Activated effector memory CD4-positive, alpha-beta T cell treated with anti-CD3 and anti-CD28 coated beads, Interleukin-2, amount 50 U/mL, for 16 hours (primary cell): ENCODE data around the gene GLYAT.
"Not testable (repeated sequence)": the region's sequence is repeated elsewhere in the genome, so short reads cannot be mapped to it uniquely, and the experiment has no call there.

Experiments used
- DNase-seq: peaks from one replicate; pipeline ENCODE4 v3.0.0-alpha.2; 2020

GLYAT gene

DNA sequence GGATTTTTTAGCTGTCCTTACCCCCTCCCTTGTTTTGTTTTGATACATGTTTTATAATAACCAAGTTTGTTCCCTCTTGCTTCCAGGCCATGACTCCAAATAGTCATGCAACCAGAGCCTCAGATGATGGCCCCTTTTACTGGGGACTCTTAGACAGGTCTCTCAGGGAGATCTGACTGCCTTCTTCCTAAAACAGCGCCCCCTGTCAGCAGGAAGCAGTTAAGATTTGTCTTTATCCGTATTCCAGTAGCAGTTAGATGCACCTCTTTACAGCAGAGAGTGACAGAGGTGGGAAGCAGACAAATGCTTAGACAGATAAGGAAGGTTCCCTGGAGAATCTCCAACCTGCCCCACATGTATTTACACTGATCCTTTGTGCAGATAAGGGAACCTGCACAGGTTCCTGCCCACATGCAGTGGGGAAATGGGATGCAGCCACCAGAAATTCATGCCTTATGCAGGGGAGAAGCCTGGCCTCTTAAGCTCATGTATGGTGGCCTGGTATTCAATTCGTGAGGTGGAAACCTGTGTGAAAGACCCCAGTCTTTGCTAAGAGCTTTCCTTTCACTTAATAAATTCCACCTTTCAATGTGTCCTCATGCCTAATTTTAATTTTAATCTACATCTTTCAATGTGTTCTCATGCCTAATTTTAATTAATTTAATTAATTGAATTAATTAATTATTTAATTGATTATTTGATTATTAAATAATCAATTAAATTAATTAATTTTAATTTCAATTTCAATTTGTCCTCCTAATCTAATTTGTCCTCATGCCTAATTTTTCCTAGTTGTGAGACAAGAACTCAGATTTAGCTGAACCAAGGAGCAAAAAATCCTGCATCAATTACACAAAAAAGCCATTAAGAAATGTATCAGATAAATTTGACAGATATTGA, 11.5 kb upstream of the GLYAT start:
- DNase-seq: no peak

DNA sequence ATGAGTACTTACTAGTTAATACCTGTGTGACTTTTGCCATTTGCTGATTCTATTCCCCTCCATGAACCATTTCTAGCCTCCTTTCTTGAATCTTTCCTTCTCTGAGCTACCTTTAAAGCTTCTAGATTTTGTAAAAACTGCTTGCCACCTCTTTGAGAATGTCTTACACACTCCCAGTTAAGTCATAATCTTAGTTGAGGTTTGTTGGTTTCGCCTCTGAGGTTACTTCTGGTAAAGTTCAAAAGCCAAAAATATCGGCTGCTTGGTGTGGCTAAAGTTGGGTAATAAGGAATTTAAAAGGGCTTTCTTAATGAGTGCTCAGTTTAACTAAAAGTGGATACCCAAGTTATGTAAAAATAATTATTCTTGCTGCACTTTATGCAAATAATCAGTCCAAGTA, 10.4 kb upstream of the GLYAT start:
- no peak for DNase-seq

DNA sequence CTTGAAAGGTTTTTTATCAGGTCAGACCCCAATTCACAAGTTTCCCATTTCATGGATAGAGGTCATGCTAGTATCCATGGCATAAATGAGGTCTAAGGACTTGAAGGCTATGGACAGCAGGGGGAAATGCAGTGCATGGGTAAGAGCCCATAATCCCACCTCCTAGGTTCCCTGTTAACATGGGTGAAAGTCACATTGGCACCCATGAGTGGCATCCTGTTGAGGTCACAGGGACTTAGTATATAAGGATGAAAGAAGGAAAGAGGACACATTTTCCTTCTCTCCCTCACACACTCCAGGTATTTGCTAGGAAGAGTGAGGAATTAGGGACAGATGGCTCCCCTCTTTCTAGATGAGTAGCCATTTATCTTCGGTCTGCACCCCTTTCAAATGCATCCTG, 9.4 kb upstream of the GLYAT start:
- DNase-seq: no peak

DNA sequence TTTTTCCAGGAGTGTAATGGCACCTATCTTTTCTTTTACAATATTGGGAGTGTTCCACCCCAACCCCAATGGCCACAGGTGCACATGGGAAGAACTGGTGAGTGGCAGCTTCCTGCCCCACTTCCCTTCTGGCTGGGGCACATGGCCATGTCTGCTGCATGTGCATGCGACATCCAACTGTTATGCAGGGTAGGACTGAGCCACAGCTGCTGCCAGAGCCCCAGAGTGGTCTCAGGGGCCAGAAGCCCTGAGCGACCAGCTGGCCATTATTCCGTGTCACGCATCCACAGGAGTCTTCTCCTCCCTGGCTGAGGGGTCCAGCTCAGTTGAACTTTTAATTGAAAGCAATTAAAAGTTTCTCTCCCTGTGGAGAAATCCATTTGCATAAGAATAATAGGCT, 8.7 kb upstream of the GLYAT start:
- DNase-seq: no peak

DNA sequence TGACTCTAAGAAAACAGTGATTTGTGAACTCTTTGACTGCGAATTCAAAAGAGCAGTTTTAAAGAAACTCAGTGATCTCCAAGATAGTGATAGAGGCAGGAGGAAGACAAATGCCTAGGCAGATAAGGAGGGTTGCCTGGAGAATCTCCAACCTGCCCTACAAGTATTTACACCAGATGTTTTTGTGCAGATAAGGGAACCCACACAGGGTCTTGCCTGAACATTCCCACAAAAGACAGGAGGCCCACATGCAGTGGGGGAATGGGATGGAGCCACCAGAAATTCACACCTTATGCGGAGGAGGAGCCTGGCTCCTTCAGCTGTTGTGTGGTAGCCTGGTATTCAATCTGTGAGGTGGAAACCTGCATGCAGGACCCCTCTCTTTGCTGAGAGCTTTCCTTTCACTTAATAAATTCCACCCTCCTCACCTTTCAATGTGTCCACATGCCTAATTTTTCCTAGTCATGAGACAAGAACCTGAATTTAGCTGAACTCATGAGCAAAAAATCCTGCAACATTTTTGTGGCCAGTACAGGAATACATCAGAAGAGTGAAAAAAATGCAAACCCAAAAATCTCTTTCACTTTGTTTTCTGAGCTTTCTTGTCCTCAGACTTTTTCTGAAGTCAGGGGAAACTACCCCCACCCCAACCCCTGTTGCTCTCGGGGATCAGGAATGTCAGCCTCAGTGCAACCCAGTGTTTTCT, 8.1 kb upstream of the GLYAT start:
- no peak for DNase-seq

DNA sequence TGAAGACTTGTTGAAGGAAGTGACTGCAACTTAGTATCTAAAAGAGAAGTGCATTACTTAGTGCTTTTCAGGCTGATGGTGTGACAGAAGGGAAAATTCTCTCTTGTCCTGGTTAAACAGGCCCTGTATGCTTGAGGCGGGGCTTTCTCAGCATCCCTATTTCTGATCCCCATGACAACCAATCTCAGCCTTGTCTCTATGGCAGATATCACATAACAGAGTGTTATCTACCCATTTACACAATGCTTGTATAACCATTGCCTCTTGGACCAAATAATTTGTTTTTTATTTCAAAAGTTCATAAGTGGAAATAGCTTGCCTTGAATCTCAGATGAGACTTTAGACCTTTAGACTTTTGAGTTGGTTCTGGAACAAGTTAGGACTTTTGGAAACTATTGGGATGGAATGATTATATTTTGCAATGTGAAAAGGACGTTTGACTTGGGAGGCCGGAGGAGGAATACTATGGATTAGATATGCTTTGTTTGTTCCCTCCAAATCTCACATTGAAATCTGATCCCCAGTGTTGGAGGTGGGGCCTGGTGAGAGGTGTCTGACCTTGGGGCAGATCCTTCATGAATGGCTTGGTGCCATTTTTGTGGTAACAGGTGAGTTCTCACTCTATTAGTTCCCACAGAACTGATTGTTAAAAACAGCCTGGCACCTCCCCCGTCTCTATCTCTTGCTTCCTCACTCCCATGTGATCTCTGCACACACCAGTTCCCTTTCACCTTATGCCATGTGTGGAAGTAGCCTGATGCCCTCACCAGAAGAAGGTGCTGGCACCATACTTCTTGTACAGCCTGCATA, 3.1 kb upstream of the GLYAT start:
- no peak for DNase-seq

DNA sequence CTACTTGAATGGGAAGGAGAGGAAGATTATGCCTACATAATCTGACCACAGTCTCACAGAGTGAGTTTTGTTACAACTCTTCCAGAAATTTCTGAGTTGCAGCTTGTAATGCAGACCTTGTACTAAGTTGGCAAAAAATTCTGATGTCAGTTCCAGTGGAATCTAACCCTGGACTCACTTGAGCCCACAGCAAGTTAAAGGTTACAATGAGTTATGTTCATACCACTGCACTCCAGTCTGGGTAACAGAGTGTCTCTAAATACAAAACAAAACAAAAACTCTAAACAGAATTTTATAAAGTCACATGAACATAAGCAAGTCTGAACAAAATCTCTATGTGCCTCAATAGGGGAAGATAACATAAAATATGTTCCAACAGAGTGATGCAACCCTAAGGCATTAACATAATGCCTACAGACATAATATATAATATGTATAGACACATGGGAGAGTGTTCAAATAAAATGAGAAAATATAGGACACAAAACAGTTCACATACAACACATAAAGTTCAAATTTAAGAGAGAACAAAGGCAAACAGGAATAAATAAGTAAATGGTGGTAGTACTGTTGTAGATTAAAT, 1.1 kb downstream of the GLYAT start:
- DNase-seq: no peak

DNA sequence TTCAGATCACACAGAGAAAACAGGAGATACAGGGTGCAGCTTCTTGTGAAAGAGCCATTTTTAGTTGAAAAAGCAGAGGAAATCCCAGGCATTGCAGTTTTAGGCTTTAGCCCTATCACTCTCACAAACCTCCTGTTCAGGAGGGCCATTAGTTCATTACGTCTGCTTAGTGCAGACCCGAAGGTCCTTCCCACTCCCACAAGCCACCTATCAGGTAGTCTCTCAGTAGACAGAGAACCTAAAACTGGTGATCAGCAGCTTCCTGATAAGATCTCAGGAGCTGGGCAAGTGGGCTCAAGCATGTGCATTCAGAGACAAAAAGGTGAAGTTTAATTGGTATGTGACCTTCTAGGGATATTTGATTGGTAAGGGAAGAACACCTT, 4.3 kb downstream of the GLYAT start:
- DNase-seq: no peak

DNA sequence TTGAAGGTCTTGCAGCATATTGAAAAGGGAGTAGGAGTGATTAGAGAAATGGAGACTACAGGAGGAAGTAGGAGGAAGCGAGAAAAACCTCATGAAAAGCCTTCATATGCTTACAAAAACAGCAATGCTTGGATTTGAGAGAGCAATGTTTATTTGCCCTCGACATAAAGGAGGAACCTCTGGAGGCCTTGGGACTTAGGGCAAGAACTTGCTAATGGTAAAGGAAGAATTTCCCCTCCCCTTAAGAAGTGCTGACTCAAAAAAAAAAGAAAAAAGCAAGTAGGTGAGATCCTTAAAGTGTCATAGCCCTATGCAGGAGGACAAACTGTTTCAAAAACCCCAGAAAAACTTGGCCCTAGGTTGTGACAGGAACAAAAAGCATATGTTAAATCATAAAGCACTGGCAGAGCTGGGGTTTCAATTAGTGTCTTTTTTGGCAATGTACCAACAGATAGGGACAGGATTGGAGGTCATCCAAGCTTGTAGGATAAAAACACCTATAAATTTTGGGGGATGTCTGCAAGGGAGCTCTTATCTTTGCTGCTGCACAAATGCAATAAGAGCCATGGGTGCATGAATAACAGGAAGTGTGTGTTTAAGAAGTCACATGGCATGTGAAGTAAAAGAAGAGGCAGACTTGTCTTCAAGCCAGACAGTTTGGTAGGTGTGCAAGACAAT, 4.9 kb downstream of the GLYAT start:
- DNase-seq: no peak

DNA sequence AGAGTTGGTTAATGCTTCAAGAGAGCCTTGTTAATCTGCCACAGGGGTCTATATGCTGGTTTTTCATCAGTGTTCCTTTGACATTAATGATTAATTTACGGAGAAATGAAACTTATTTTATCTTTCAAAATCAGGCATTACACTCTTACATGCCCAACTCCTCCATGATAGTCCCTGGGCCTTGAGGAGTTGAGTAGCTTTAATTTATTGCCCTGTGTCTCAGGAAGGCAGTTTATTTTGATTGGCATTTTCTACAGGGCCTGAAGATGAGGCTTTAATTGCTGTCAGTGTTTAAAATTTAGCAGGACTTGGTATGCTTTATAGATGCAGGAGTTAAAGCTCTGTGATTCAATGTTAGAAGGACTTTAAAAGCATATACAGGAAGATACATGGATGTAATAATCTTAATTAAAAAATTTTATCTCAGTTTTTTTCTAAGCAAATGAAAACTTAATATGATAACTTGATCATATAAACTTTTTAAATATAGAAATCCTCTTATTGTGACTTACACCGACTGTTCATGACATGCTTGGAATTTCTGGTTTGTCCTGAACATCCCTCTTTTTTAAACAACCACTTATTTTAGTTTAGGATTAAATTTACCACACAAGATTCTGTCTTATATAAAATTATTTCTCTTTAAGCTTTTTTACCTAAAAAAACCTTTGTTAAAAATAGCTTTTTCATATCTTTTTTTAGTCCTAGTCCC, 12.2 kb downstream of the GLYAT start:
- no peak for DNase-seq

DNA sequence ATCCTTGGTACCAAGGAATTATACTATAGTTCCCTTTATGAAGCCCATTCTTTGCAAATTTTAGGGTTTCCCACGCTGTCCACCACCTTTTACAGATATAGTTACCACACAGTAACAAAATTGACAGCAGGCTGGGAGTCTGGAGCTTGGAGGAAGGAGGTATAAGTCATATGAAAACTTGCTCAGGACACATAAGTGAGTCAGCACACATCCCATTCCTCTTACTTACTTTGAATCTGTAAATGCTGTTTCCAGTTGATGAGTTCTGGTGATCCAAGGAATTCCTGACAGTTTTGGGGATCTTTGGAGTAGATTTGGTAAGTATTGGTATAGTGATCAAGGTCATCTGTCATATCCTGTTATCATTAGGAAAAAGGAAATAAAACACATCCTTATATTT, 19.2 kb downstream of the GLYAT start:
- DNase-seq: no peak

DNA sequence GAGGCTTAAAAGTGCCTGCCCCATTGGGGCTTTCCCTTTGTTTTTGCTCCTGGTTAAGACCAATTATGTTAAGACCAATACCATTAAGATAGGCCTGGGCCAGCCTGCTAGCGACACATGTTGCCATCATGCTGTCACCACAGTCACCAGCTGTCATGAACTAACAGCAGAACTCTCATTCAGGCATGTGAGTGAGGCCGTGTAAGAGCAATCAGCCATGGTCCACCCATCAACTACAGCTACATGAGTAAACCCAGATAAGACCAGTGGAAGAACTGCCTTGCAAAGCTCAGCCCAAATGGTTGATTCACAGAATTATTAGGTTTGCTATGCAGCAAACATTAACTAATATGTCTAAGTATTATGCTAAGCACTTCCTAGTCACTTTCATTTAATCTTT, 19.9 kb downstream of the GLYAT start:
- no peak for DNase-seq

DNA sequence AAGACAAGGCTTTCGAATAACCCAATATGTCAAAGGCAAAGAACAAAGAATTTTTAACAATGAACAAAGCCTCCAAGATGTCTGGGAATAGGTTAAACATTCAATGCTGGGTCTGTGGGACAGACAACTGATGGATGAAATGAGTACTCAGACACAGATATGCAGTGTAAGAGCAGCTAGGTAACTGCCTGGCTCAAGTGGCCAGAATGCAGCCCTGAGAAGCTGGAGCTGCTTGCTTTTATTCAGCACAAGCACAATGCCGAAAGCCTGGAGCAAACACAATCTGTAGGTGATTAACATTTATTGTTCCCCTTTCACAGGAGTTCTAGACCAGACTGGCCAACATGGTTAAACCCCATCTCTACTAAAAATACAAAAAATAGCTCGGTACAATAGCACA, 24.0 kb downstream of the GLYAT start:
- no peak for DNase-seq

DNA sequence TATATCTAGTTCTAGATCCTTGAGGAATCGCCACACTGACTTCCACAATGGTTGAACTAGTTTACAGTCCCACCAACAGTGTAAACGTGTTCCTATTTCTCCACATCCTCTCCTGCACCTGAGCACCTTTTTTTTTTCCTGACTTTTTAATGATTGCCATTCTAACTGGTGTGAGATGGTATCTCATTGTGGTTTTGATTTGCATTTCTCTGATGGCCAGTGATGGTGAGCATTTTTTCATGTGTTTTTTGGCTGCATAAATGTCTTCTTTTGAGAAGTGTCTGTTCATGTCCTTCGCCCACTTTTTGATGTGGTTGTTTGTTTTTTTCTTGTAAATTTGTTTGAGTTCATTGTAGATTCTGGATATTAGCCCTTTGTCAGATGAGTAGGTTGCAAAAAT, 34.9 kb downstream of the GLYAT start:
- not testable (repeated sequence) for DNase-seq

DNA sequence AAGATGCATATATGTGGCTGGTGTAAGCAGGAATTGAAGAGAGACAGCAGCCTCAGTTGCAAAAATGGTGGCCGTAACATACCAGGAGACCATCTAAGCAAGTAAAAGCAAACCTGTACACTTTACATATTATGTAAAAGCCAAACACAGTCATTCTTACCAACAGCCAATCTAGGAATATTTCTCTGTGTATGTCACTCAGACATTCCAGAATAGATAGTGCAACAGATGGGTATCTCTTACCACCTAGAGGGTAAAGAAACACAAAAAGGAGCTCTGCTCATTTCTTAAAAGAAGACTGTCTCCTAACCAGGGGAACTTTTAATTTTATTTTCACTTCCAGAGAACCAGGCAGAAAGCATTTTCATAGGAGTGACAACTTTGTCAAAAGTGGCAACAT, 38.7 kb downstream of the GLYAT start:
- no peak for DNase-seq

DNA sequence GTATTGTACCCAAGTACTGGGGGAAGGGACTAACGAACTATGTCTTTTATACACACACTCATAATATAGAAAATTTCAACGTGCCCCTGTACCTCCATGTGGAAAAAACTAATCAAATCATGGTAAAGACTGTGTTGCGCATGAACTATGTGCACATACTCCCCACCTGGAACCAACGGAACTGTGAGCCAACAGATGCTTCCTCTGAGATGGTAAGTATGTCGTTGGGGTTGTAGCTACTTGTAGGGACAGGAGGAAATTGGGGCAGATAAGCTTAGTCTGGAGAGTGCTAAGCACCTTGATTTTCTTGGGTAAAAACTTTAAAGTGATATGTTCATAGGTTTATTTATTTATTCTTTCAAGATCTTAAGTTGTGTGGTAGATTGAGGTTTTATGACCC, 40.1 kb downstream of the GLYAT start:
- no peak for DNase-seq

DNA sequence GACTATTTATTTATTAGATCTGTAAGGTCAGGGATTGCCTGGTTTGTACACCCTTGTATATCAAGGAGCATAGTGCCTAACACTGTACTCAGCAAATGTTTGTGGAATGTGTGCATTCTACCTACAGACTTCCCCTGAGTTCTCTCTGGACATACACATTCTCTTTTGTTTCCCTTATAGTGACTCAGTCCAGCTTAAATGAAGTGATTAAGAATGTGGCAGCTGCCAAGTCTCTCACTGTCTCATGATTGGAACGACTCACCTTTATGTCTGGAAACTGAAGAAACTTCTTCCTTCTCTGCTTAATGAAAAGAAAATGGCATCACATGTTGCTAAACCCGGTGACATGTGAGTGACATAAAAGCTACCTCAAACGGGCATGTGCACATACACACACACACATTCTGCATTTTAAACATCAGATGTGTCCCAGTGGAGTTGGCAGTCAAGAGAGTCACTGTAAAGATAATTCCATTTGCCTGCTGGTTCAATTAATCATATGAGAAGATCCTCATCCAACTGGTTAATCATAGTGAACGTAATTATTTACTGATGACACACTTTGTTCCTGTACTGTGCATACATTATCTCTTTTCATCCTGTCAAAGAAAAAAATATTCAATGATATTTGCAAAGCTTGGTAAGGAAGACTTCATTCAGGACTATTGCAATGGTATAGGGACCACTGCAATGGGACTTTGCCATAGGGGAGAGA, 42.8 kb downstream of the GLYAT start:
- no peak for DNase-seq

DNA sequence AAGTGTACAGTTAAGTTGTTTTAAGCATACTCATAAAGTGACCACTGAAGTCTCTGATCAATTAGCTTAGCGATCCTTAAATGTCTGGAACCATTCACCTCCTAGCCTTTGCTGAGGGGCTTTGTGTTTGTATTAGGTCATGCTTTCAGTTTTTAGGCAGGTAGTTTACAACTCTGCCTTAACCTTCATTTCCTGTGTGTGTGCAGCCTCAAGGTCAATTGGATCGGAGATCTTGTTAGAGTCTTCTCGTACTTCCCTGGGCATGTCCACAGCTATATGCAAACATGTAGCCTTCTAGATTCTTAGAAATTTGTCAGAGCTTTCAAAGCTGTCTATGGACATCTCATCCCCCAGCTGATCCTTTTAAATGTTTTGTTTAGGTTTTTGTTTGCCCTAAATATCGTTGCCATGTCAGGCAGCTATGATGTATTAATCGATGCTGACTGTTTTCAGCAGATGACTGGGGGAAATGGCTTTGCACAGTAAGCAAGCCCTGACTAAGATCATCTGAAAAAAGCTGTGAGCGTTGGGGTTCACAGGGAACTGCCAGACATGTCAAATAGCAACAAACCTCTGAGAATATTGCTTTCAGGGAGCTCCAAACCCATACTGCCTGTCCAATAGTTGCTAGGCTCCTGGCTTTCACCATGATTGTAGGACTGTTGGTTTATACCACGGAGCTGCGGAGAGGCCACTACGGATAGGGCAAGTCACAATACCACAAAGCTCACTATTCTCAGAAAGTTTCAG, 45.6 kb downstream of the GLYAT start:
- no peak for DNase-seq

DNA sequence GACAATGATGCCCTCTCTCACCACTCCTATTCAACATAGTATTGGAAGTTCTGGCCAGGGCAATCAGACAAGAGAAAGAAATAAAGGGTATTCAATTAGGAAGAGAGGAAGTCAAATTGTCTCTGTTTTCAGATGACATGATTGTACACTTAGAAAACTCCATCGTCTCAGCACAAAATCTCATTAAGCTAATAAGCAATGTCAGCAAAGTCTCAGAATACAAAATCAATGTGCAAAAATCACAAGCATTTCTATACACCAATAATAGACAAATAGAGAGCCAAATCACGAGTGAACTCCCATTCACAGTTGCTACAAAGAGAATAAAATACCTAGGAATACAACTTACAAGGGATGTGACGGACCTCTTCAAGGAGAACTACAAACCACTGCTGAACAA, 49.1 kb downstream of the GLYAT start:
- not testable (repeated sequence) for DNase-seq

DNA sequence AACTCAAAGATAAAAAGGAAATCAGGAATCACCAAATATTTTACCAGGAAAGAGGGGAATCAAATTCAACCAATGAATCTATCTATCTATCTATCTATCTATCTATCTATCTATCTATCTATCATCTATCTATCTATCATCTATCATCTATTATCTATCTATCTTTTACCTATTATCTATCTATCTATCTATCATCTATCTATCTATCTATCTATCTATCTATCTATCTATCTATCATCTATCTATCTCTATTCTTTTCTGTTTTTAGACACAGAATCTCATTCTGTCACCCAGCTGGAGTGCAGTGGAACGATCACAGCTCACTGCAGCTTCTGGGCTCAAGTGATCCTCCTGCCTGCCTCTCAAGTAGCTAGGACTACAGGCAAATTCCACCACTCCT, 54.2 kb downstream of the GLYAT start:
- not testable (repeated sequence) for DNase-seq
